Loucy (cell line): ENCODE results near the gene ASCC2.

Source experiments
- EZH2phosphoT487 ChIP-seq: fragments of 200-600 bp; IDR thresholded peaks from 2 replicates; pipeline ENCODE4 v1.6.1; 2018; ENCODE audit warnings: antibody characterized with exemption, mild to moderate bottlenecking, moderate library complexity, borderline replicate concordance
- TF ChIP-seq, protein P1 (sequence below): fragments of 200-600 bp; sonication (generic); conservative IDR thresholded peaks from 2 replicates; pipeline ENCODE4 v1.5.1; 2014; ENCODE audit warnings: mild to moderate bottlenecking, antibody characterized with exemption, low read length

DNA sequence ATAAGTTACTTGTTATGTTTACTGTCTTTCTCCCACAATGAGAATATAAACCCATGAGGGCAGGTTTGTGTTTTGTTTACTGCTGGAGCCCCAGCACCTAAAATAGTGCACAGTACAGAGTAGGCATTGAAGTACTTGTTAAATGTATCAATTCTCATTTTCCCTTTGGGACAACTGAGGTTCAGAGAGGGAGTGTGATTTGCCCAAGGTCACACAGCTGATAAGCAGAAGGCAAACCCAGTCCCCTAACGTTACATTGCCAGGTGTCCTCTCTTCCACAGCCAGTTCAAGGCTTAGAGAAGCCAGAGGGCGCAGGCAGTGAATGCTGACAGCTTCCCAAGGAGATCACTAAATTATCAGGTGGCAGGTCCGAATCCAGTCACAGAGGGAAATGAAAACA lies 88.0 kb downstream of the ASCC2 start:
- TF ChIP-seq, protein P1, sequence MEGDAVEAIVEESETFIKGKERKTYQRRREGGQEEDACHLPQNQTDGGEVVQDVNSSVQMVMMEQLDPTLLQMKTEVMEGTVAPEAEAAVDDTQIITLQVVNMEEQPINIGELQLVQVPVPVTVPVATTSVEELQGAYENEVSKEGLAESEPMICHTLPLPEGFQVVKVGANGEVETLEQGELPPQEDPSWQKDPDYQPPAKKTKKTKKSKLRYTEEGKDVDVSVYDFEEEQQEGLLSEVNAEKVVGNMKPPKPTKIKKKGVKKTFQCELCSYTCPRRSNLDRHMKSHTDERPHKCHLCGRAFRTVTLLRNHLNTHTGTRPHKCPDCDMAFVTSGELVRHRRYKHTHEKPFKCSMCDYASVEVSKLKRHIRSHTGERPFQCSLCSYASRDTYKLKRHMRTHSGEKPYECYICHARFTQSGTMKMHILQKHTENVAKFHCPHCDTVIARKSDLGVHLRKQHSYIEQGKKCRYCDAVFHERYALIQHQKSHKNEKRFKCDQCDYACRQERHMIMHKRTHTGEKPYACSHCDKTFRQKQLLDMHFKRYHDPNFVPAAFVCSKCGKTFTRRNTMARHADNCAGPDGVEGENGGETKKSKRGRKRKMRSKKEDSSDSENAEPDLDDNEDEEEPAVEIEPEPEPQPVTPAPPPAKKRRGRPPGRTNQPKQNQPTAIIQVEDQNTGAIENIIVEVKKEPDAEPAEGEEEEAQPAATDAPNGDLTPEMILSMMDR, result no peak
- no peak for TF ChIP-seq EZH2phosphoT487
